Stromal cell of bone marrow (primary cell): ENCODE results near the gene ZNF283.
"Not testable (repeated sequence)": the region's sequence is repeated elsewhere in the genome, so short reads cannot be mapped to it uniquely, and the experiment has no call there.

Experiments
- DNase-seq: peaks from one replicate; pipeline ENCODE4 v3.0.0-alpha.2; 2012; ENCODE audit warnings: low read depth

The ZNF283 gene

DNA sequence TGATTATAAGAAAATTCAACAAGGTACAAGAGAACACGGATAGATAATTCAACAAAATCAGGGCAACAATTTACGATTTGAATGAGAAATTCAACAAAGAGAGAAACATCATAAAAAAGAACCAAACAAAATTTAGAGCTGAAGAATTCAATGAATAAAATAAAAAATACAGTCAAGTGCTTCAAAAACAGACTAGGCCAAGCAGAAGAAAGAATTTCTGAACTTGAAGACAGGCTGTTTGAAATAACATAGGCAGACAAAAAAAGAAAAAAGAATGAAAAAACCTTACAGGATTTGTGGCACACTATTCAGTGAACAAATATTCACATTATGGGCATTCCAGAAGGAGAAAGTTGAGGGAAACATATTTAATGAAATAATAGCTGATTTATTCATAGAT lies 31.1 kb downstream of the ZNF283 start:
- no peak for DNase-seq

DNA sequence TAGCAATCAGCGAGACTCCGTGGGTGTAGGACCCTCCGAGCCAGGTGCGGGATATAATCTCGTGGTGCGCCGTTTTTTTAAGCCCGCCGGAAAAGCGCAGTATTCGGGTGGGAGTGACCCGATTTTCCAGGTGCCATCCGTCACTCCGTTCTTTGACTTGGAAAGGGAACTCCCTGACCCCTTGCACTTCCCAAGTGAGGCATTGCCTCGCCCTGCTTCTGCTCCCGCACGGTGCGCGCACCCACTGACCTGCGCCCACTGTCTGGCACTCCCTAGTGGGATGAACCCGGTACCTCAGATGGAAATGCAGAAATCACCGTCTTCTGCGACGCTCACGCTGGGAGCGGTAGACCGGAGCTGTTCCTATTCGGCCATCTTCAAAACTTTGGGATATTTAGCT lies 39.8 kb downstream of the ZNF283 start:
- DNase-seq = not testable (repeated sequence)

DNA sequence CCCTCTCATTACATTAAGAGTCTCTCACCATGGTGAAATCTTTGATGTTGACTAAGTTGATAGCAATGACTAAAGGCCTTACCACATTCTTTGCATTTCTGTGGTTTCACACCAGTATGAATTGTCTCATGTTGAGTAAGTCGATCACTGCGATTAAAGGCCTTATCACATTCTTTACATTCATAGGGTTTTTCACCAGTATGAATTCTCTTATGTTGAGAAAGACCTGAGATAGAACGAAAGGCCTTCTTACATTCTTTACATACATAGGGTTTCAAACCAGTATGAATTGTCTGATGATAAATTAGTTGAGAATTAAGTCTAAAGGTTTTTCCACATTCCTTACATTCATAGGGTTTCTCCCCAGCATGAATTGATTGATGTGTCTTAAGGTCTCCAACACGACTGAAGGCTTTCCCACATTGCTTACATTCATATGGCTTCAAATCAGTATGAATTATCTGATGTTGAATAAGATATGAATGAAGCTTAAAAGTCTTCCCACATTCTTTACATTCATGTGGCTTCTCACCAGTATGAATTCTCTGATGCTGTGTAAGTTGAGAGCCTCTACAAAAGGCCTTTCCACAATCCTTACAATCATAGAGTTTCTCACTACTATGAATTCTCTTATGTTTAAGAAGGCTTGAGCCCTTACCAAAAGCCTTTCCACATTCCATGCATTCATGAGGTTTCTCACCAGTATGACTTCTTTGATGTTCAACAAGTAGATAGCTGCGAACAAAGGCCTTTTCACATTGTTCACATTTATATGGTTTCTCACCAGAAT lies 45.6 kb downstream of the ZNF283 start:
- no peak for DNase-seq

DNA sequence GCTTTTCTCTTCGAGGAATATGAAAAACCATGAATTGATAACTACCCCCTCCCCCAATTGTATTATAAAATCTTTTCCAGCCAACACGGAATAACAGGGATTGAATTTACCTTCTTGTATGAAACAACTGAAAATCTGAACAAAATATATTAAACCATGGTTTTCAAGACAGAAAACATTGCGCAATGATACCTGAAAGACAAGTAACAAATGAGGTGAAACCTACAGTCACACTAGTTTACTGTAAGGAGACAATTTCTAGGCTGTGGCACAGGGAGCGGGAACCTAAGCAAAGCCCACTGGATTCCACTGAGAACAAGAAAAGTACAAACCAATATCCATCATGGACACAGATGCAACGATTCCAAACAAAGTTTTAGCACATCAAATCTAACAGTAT lies 53.4 kb downstream of the ZNF283 start:
- DNase-seq = no peak

DNA sequence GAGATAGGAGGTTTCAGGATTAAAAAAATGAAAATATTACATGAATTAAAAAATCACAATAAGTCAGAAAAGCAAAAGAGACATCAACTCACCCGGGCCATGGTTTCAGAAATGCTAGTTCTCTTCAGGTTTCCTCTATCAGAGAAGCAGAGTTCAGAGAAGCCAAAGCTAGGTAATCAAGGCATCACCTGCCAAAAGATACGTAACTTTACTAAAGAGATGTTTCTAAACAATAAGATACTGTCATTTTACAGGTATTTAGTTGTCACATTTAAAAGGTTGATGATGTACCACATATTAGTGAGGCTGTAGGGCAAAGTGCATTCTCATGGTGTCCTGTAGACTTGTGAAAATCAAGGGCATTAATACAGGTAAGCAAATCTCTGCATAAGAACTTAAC lies 56.7 kb downstream of the ZNF283 start, which contains the start of gene ZNF404:
Gene ZNF404, minus strand, starts transcription at position 101 of the 400 bp plus-strand sequence.
- DNase-seq = no peak

DNA sequence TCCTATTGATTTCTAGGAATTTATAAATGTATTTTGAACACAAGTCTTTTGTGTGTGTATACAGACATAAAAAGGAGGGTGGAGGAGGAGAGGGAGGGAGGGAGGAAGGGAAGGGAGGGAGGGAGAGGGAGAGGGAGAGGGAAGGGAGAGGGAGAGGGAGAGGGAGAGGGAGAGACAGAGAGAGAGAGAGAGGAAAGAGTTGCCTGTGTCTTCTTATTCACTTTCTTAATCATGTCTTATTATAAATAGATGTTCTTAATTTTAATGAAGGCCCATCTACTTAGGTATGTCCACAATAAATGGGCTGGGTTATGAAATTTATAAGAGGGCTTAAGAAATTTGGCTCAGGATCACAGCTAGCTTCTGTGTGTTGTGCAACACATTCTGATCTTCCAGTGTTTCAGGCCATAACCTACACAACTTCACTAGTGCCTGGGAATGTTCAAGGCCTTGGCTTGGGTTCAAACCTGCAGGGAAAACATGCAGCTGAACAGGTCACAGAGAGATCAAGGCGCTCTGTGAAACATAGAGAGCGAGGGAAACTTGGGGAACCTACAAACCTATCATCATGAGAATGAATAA lies 68.7 kb downstream of the ZNF283 start:
- no peak for DNase-seq
